Measurements from ENCODE around the gene TMEM258.

DNA sequence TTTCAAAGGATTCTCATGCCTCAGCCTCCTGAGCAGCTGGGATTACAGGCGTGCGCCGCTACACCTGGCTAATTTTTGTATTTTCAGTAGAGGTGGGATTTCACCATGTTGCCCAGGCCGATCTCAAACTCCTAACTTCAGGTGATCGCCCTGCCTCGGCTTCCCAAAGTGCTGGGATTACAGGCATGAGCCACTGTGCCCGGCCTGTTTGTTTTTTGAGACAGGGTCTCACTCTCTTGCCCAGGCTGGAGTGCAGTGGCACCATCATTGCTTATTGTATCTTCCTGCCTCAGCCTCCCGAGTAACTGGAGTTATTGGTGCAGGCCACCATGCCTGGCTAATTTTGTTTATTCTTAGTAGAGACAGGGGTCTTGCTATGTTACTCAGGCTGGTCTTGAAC, 43.8 kb upstream of the TMEM258 start:
- TF ChIP-seq, protein P1, sequence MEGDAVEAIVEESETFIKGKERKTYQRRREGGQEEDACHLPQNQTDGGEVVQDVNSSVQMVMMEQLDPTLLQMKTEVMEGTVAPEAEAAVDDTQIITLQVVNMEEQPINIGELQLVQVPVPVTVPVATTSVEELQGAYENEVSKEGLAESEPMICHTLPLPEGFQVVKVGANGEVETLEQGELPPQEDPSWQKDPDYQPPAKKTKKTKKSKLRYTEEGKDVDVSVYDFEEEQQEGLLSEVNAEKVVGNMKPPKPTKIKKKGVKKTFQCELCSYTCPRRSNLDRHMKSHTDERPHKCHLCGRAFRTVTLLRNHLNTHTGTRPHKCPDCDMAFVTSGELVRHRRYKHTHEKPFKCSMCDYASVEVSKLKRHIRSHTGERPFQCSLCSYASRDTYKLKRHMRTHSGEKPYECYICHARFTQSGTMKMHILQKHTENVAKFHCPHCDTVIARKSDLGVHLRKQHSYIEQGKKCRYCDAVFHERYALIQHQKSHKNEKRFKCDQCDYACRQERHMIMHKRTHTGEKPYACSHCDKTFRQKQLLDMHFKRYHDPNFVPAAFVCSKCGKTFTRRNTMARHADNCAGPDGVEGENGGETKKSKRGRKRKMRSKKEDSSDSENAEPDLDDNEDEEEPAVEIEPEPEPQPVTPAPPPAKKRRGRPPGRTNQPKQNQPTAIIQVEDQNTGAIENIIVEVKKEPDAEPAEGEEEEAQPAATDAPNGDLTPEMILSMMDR (IDR thresholded peaks at IDR 0.05), result no peak
- TF ChIP-seq POLR2AphosphoS5 (IDR thresholded peaks at IDR 0.05; ENCODE audit: low read depth, low read length) (no peak), MEF2A (IDR thresholded peaks at IDR 0.05; ENCODE audit: borderline replicate concordance, low read depth) (no peak), EP300 (IDR thresholded peaks at IDR 0.05; ENCODE audit: borderline replicate concordance in 1 of 2, low read depth in 1 of 2, low read length in 1 of 2) (no peak), CHD2 (IDR thresholded peaks at IDR 0.05; ENCODE audit: low read length, partially characterized antibody) (no peak), EZH2phosphoT487 (IDR thresholded peaks at IDR 0.05; ENCODE audit: borderline replicate concordance, low read depth) (no peak), SIN3A (IDR thresholded peaks at IDR 0.05; ENCODE audit: borderline replicate concordance, low read depth, low read length) (no peak), TCF12 (IDR thresholded peaks at IDR 0.05) (no peak), RAD21 (IDR thresholded peaks at IDR 0.05; ENCODE audit: low read length) (no peak)
- TF ChIP-seq, protein P2, sequence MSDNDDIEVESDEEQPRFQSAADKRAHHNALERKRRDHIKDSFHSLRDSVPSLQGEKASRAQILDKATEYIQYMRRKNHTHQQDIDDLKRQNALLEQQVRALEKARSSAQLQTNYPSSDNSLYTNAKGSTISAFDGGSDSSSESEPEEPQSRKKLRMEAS (IDR thresholded peaks at IDR 0.05; ENCODE audit: low read depth), result no peak
- TF ChIP-seq, protein P3, sequence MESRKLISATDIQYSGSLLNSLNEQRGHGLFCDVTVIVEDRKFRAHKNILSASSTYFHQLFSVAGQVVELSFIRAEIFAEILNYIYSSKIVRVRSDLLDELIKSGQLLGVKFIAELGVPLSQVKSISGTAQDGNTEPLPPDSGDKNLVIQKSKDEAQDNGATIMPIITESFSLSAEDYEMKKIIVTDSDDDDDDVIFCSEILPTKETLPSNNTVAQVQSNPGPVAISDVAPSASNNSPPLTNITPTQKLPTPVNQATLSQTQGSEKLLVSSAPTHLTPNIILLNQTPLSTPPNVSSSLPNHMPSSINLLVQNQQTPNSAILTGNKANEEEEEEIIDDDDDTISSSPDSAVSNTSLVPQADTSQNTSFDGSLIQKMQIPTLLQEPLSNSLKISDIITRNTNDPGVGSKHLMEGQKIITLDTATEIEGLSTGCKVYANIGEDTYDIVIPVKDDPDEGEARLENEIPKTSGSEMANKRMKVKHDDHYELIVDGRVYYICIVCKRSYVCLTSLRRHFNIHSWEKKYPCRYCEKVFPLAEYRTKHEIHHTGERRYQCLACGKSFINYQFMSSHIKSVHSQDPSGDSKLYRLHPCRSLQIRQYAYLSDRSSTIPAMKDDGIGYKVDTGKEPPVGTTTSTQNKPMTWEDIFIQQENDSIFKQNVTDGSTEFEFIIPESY (IDR thresholded peaks at IDR 0.05; ENCODE audit: borderline replicate concordance, low read depth), result no peak

Data from SK-N-SH (cell line).